Right lobe of liver (tissue), 4 donors: Measurements from ENCODE around the gene KIAA1191.

Source experiments
- POLR2A ChIP-seq: fragments of 450-650 bp; IDR thresholded peaks from one replicate; pipeline ENCODE4 v1.6.1; 2017; ENCODE audit warnings: antibody characterized with exemption, mild to moderate bottlenecking
- TF ChIP-seq, protein P1 (sequence below), 4 donors: fragments of 200-600 bp in 3 of 4; fragments of 450-650 bp in 1 of 4; IDR thresholded peaks; one replicate each; pipeline versions ENCODE4 v1.5.1 to v1.8.0; 2016 to 2022; ENCODE audit warnings: antibody characterized with exemption in 4 of 4, mild to moderate bottlenecking in 2 of 4
- donor health status: DM: no; HTN: no; CAD: no.
- donor health status: DM: no; HTN: no; CAD: no.
- donor health status: DM: no; HTN: yes; CAD: no.

DNA sequence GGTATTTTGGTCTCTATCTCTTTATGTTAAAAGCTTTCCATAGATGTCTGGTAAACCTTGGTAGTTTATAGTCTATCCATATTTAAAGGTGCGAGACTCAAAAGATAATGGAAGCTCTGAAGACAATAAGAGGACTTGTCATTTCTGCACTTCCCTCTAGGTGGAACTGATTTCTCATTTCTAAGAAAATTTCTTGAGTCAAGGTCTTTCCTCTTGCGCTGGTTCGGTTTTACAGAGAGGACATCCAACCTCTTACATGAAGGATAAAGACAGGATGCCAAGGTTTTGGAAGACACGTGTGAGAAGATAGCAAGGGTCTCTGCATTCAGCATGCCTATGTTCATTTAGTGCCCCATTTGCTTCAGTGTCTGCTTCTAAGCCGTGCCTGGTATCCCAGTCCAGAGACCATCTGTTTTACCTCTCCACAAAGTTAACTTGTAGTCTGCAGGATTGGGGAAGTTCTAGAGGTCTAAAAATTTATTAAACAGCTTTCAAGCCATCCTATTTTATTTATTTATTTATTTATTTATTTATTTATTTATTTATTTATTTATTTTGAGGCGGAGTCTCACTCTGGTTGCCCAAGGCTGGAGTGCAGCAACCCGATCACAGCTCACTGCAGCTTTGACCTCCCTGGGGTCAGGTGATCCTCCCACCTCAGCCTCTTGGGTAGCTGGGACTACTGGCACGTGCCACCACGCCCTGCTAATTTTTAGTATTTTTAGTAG, 41.6 kb downstream of the KIAA1191 start:
- TF ChIP-seq, protein P1, sequence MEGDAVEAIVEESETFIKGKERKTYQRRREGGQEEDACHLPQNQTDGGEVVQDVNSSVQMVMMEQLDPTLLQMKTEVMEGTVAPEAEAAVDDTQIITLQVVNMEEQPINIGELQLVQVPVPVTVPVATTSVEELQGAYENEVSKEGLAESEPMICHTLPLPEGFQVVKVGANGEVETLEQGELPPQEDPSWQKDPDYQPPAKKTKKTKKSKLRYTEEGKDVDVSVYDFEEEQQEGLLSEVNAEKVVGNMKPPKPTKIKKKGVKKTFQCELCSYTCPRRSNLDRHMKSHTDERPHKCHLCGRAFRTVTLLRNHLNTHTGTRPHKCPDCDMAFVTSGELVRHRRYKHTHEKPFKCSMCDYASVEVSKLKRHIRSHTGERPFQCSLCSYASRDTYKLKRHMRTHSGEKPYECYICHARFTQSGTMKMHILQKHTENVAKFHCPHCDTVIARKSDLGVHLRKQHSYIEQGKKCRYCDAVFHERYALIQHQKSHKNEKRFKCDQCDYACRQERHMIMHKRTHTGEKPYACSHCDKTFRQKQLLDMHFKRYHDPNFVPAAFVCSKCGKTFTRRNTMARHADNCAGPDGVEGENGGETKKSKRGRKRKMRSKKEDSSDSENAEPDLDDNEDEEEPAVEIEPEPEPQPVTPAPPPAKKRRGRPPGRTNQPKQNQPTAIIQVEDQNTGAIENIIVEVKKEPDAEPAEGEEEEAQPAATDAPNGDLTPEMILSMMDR (IDR thresholded peaks at IDR 0.05), result peak; percentile 11 to 38 (median 34)
- TF ChIP-seq POLR2A, result no peak
